Measurements from ENCODE around the gene LSM12. TPM values are rescaled to one million over a fixed set of nuclear protein-coding genes. Genes with fewer than 3 reads are reported as not detected.

The LSM12 gene
- total RNA-seq, 1 experiment from 2014 or later = 128 TPM

GRCh38 chr17:44004761-44005526 is 61.5 kb downstream of the LSM12 start:
- H4K5ac ChIP-seq (ENCODE audit: insufficient read length, low read depth, low read length) = no peak overlapping the region
- no peak overlapping the region for H3K18ac ChIP-seq (ENCODE audit: insufficient read length, low read depth, low read length)
- H3K4me1 ChIP-seq (ENCODE audit: insufficient read depth, low read length) = peaks cover 3% of the 10 kb centered on the region; the same call in 1 of the 2 replicates
- no peak overlapping the region for H2AK5ac ChIP-seq (ENCODE audit: insufficient read length, low read length)
- H2BK12ac ChIP-seq (ENCODE audit: insufficient read length, low read depth, low read length) = no peak overlapping the region
- H3K56ac ChIP-seq (ENCODE audit: insufficient read length, low read depth, low read length) = no peak overlapping the region
- H3K4me2 ChIP-seq (ENCODE audit: insufficient read depth, insufficient read length, low read length) = peak overlapping the region; percentile 76
- H2BK15ac ChIP-seq (ENCODE audit: low read depth, low read length) = no peak overlapping the region
- H3K4me3 Mint-ChIP-seq = peak overlapping the region; percentile 77 to 89
- H3K9me3 Mint-ChIP-seq = no peaks in the 10 kb centered on the region
- DNase-seq = peak; percentile 73
- H3K9me3 ChIP-seq (ENCODE audit: control insufficient read depth, low read depth, low read length) = no peaks in the 10 kb centered on the region
- H3K27ac ChIP-seq (ENCODE audit: insufficient read length, low read depth, low read length) = no peak overlapping the region
- H3K27me3 Mint-ChIP-seq (ENCODE audit: low read depth) = peaks cover 35% of the 10 kb centered on the region
- H3K23me2 ChIP-seq (ENCODE audit: insufficient read length, low read depth, low read length, poor library complexity, severe bottlenecking) = peaks cover 35% of the 10 kb centered on the region
- H3K4me1 Mint-ChIP-seq = peaks cover 19 to 30% of the 10 kb centered on the region in 2 experiments
- no peak overlapping the region for H2AFZ ChIP-seq (ENCODE audit: low read length)
- no peak overlapping the region; a peak in 1 of 7 replicates for H3K27ac Mint-ChIP-seq
- no CpG with 5 or more reads among the region's 71 CpGs for WGBS (ENCODE audit: extremely low coverage, insufficient read length, low lambda C conversion rate)
- H4K91ac ChIP-seq (ENCODE audit: insufficient read length, low read depth, low read length) = no peak overlapping the region
- no peak overlapping the region for H3K14ac ChIP-seq (ENCODE audit: insufficient read depth, low read length)
- no peak overlapping the region for H3K4ac ChIP-seq (ENCODE audit: low read depth, low read length)
- no peak overlapping the region for H3K9ac ChIP-seq (ENCODE audit: extremely low read depth, insufficient read length, low read length)
- peaks cover 4 to 9% (median 8%) of the 10 kb centered on the region in 3 experiments; a peak in 3 of 7 replicates for H3K36me3 Mint-ChIP-seq (ENCODE audit: insufficient read depth in 1 of 3, low read depth in 3 of 3)
- H2BK20ac ChIP-seq (ENCODE audit: low read depth, low read length, poor library complexity, severe bottlenecking) = no peak overlapping the region
- no peak overlapping the region for H3K23ac ChIP-seq (ENCODE audit: insufficient read length, low read depth, low read length)
- H3T11ph ChIP-seq (ENCODE audit: low read length) = no peak overlapping the region
- no peak for TF ChIP-seq CTCF (conservative IDR thresholded peaks at IDR 0.05)
- peaks cover 6% of the 10 kb centered on the region for H4K20me1 ChIP-seq (ENCODE audit: control insufficient read depth, insufficient read depth, insufficient read length)
- H3K79me1 ChIP-seq (ENCODE audit: insufficient read depth, low read depth, low read length, poor library complexity, severe bottlenecking) = no peaks in the 10 kb centered on the region
- no peak overlapping the region for H2BK5ac ChIP-seq (ENCODE audit: insufficient read length, low read length)
- no peaks in the 10 kb centered on the region for H3K79me2 ChIP-seq (ENCODE audit: insufficient read depth, low read length)
- no peak overlapping the region for H2BK120ac ChIP-seq (ENCODE audit: low read depth, low read length, poor library complexity, severe bottlenecking)
- H4K8ac ChIP-seq (replicated peaks; ENCODE audit: insufficient read length, low read depth, low read length) = no peak overlapping the region
- no peaks in the 10 kb centered on the region; the same call in 1 of the 2 replicates for H3K27me3 ChIP-seq (ENCODE audit: insufficient read depth, low read length)

Data from H9 (cell line).